ENCODE data around the gene NFIX.
A peak's percentile ranks its signal among the peaks of the same experiment; 100 is the strongest.

The NFIX gene

GRCh38 chr19:13055213-13056051 lies 60.2 kb downstream of the NFIX start:
- DNase-seq (ENCODE audit: low spot score) = peak; percentile 35

DNA sequence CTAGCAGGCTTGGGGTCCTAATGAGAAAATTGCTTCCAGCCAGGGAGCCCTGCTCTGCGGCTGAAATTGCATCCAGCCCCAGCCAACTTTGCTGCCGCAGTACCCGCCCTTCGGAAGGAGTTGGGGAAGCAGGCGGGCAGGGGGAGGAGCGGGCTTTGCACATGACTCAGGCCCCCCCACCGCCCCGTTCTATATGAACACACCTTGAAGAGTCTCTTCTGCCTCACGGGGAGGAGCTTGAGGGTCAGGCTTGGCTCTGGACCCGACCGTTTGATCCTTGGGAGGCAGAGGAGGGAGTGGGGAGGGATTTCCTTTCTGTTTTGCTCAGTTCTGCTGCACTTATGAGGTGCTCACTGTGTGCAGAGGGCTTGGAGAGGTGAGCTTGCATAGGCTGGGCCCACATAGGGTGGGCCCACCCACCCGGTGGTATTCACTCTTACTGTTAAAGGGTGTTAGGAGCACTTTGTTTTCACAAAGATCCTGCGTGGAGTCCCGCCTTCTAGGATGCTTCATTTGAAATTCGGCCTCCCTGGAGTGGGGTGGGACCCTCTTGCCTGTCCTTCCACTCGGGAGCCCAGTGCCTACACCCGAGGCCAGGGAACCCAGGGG lies 60.9 kb downstream of the NFIX start:
- no peak for DNase-seq (ENCODE audit: low spot score)

DNA sequence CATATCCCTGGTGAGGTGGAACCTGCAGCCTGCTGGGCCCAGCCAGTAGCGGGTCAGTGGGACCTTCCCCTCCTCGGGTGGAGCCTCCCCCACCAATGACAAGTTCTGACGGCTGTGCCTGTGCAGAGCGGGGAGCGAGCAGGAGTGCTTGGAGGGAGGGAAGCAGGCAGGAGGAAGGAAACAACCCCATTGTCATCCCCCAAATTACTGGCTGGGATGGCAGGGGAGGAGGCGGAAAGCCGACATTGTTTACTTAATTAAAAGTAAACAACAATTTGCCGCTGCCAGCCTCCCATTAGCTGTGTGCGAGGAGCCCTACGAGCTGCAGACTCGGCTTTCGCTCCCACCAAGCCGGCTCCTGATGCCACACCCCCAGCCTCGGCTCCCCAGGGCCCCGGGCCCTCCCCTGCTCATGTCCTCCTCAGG lies 61.9 kb downstream of the NFIX start:
- no peak for DNase-seq (ENCODE audit: low spot score)

DNA sequence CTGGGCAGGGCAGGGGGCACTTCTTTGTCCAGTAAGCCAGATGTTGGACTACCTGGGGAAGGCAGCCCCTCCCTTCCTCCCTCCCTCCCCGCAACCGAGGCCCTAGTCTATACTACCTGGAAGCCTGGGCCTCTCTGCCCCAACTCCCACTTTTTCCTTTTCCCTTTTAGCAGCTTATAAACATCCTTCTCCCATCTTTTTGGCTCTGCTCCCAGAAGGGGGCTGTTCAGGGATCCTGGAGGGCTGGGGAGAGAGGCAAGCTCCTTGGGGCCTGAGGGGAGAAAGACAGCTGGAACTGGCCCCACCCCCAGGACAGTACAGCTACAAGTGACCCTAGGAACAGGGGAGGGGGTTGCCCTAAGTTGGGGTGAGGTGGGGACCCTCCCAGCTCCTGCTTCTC lies 62.5 kb downstream of the NFIX start:
- no peak for DNase-seq (ENCODE audit: low spot score)

DNA sequence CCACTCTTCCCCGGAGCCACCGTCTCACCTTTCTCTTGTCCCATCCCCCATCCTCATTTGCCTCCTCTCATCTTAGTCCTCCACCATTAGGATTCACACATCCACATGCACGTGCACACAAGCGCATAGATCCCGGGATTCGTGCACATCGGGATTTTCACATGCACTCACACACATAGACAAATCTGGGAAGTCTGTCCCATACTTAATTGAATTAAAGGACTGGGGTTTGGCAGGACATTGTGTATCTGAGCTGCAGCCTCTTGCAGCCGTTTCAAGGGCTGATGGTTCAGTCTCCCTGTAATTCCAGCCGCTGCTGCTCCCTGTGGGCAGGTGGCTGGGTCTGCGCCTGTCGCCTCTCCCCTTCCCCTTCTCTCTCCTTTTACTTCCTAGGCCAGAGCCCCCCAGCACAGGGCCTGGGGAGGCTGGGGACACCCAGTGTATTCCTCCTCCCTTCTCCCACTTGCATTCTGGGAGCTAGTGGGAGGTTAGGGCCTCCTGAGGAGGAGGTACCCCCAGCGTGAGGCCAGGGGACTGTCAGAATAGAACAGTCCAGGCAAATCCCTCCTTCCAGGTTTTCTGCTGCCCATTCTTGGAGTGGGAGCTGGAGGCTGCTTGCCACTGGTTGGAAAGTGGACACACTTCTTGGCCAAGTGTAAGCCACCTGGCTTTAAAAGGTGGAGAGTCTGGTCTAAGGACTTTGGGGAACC lies 63.8 kb downstream of the NFIX start:
- DNase-seq (ENCODE audit: low spot score) = no peak

GRCh38 chr19:13060233-13060963 lies 65.1 kb downstream of the NFIX start:
- no peak for DNase-seq (ENCODE audit: low spot score)

GRCh38 chr19:13060964-13061927 lies 66.0 kb downstream of the NFIX start:
- DNase-seq (ENCODE audit: low spot score) = peak; percentile 62

GRCh38 chr19:13062317-13062716 lies 67.0 kb downstream of the NFIX start:
- no peak for DNase-seq (ENCODE audit: low spot score)

DNA sequence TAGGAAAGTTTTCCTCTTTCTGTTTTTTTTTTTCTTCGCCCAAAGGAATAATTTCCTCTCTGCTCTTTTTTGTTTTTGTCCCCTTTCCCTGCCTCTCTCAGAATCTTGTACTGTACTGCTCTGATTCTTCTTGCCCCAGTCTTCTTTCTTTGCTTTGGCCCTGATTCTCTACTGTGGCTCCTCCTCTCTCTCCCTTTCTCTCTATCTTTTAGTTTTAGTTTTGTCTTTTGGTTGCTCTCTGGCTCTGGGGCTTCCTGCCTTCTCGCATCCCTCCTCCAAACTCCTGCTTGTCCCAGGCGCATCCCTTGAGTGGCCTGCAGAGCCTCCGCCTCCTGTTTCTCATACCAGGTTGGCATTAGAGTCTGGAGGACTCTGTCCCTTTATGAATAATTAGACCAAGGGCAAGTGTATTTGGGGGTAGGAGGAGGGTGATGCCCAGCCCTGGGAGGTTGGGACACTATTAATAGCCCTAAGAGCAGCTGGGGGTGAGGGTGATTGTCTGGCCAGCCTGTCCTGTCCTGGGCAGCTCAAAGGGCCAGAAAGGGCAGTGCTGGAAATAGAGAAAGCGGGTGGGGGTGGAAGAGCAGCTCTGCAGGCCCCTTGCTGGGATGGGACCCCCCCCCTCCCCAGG lies 68.3 kb downstream of the NFIX start:
- DNase-seq (ENCODE audit: low spot score) = no peak

DNA sequence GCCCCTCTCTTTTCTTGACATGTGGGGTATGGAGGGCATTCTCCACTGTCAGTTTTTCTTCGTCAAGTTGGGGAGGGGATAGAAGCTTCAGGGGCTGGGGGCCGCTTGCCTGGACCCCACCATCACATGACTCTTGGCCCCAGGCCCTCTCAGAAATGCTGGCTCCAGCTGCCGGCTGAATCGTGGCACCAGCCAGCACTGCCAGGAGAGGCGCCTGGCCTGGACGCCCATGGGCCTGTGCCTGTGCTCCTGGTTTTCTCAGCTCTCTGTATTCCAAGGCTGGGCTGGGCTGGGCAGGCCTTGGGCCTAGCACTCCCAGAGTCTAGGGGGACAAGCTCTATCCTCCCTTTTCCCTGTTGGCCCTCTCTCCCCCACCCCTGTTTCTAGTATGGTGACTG lies 68.8 kb downstream of the NFIX start:
- DNase-seq (ENCODE audit: low spot score) = no peak

DNA sequence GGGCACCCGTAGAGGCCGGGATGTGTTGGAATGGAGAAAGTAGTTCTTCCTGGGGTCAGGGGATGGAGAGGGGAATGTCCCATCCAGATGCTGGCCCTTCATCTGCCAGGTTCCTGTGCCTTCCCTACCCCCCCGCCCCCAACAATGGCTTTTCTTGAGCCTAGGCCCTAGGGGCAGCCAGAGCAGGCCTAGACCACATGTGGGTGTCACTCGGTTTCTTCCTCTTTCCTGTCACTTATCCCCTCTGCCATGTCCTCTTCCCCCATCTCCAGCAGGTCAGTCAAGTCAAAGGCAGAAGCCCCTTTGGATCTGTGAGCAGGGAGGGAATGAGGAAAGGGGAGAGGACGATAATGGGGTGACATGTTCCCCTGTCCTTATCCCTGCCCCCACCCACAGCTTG lies 71.0 kb downstream of the NFIX start:
- DNase-seq (ENCODE audit: low spot score) = no peak

GRCh38 chr19:13066933-13067807 lies 71.9 kb downstream of the NFIX start:
- DNase-seq (ENCODE audit: low spot score) = no peak

- DNase-seq (ENCODE audit: low spot score) = no peak
These were observed 73.0 kb downstream of the NFIX start for GRCh38 chr19:13068085-13068846.

- no peak for DNase-seq (ENCODE audit: low spot score)
These were observed 74.4 kb downstream of the NFIX start for GRCh38 chr19:13069415-13070359.

GRCh38 chr19:13070425-13071140 lies 75.3 kb downstream of the NFIX start:
- no peak for DNase-seq (ENCODE audit: low spot score)

DNA sequence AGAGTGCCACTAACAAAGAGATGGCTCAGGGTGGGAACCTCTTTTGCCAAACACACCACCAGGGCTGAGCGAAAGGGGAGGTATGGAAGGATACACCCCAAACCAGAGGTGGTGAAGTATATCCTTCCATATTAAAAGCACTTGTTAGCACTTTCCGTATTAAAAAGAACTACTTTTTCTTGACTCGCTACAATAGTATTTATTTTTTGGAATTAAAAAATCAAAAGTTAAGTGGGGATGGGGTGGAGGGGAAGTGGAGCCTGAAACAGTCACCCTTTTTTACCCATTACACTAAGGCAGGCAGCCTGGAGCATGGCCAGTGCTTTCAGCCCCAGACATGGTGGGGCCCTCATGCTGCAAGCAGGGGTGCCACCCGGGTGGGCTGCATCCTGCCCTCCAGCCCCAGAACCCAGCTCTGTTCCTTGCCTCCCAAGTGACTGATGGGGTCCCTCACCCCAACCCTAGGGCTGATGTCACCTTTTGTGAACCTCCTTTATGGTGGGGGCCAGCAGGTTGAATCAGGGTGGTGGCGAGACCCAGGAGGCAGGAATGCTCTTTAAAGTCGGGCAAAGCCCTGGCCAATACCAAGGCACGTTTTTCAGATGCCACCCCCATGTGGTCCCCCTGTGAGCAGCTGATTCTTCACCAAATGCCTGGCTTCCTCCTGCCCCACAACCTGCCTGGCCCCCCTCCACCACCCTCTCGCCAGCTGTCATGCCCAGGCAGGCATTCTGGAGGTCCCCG lies 76.3 kb downstream of the NFIX start:
- no peak for DNase-seq (ENCODE audit: low spot score)
